ENCODE data around the gene WWC1.

The WWC1 gene

DNA sequence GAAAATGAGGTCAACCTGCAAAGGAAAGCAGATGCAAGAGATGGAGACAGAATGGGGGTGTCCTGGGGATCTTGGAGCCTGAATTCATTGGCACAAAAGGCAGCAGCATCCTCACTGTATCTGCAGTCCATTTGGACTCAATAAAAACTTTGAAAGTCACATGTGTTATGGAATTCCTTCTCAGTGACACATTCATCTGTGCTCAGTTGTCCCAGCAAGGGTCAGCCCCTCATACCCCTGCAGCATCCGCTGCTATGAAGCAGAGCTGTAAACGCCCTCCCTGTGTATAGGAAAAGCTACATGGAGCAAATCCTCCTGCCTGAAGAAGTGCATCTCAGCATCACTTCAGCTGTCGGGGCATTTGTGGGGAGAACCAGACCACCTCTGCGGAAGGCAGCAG lies 180.3 kb downstream of the WWC1 start:
- Histone ChIP-seq H3K4me2 (ENCODE audit: low read length) (no peak overlapping the region), H3K23ac (ENCODE audit: low read length) (no peak overlapping the region), H2AK5ac (ENCODE audit: low read length) (peak overlapping the region; percentile 53), H3K36me3 (ENCODE audit: control insufficient read depth in 1 of 2, insufficient read depth in 2 of 2, low read length in 2 of 2) (peaks cover 15 to 23% of the 10 kb centered on the region in 2 experiments), H3K18ac (ENCODE audit: low read length) (no peak overlapping the region), H3K4me1 (ENCODE audit: control insufficient read depth in 1 of 2, insufficient read depth in 2 of 2, low read length in 2 of 2) (peaks cover 6 to 14% of the 10 kb centered on the region in 2 experiments), H4K8ac (ENCODE audit: low read depth, low read length) (no peak overlapping the region), H3K79me2 (ENCODE audit: control insufficient read depth, insufficient read depth, low read length, poor library complexity) (no peaks in the 10 kb centered on the region), H3K27me3 (ENCODE audit: insufficient read depth, low read length) (no peaks in the 10 kb centered on the region), H3K14ac (ENCODE audit: low read length) (no peak overlapping the region), H2BK120ac (ENCODE audit: insufficient read depth, low read length, poor library complexity) (no peak overlapping the region), H3K9me3 (ENCODE audit: insufficient read depth, low read depth, low read length) (no peaks in the 10 kb centered on the region), H2BK12ac (ENCODE audit: low read length) (peak overlapping the region; percentile 32), H3K79me1 (ENCODE audit: low read length) (peaks cover 2% of the 10 kb centered on the region), H4K12ac (ENCODE audit: low read depth, low read length) (no peak overlapping the region), H2BK5ac (ENCODE audit: low read depth, low read length, poor library complexity) (no peak overlapping the region), H3K4ac (ENCODE audit: low read depth, low read length) (no peak overlapping the region), H2AFZ (ENCODE audit: insufficient read depth, low read length, poor library complexity) (no peak overlapping the region), H3K4me3 (ENCODE audit: low read depth, low read length) (no peak overlapping the region), H4K91ac (ENCODE audit: low read depth, low read length) (peak overlapping the region; percentile 12), H3K27ac (ENCODE audit: low read depth, low read length) (no peak overlapping the region), H3K9ac (ENCODE audit: low read length) (no peak overlapping the region)
- DNase-seq, result no peak
- WGBS (ENCODE audit: extremely low coverage, insufficient coverage, insufficient read length), result no CpG with 5 or more reads among the region's 4 CpGs

DNA sequence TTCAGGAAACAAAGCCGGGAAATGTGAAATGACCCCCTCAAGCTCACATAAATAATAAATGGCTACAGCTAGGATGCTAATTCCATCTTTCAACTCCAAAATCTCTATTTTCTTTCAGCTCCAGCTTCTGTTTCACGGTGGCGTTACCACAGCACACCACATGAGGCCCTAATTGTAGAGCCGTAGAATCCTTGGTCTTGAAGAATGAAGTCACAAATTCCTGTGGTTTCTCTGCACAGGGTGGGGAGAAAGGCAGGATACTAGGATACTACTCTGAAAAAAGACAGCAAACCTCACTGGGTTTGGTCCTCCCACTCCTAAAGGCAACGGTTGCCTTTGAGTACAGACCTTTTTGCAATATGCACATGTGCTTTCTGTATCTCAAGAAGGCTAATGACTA lies 180.9 kb downstream of the WWC1 start:
- Histone ChIP-seq H3K4me2 (ENCODE audit: low read length) (peak overlapping the region; percentile 24), H3K79me1 (ENCODE audit: low read length) (peaks cover 2% of the 10 kb centered on the region), H2BK5ac (ENCODE audit: low read depth, low read length, poor library complexity) (no peak overlapping the region), H4K12ac (ENCODE audit: low read depth, low read length) (no peak overlapping the region), H4K8ac (ENCODE audit: low read depth, low read length) (no peak overlapping the region), H3K27ac (ENCODE audit: low read depth, low read length) (no peak overlapping the region), H3K79me2 (ENCODE audit: control insufficient read depth, insufficient read depth, low read length, poor library complexity) (no peaks in the 10 kb centered on the region), H3K4me3 (ENCODE audit: low read depth, low read length) (no peak overlapping the region), H3K36me3 (ENCODE audit: control insufficient read depth in 1 of 2, insufficient read depth in 2 of 2, low read length in 2 of 2) (peaks cover 15 to 23% of the 10 kb centered on the region in 2 experiments), H3K23ac (ENCODE audit: low read length) (no peak overlapping the region), H2AFZ (ENCODE audit: insufficient read depth, low read length, poor library complexity) (no peak overlapping the region), H3K4ac (ENCODE audit: low read depth, low read length) (no peak overlapping the region), H3K9ac (ENCODE audit: low read length) (no peak overlapping the region), H3K4me1 (ENCODE audit: control insufficient read depth in 1 of 2, insufficient read depth in 2 of 2, low read length in 2 of 2) (peaks cover 6 to 18% of the 10 kb centered on the region in 2 experiments), H2AK5ac (ENCODE audit: low read length) (no peak overlapping the region), H3K9me3 (ENCODE audit: insufficient read depth, low read depth, low read length) (no peaks in the 10 kb centered on the region), H3K14ac (ENCODE audit: low read length) (no peak overlapping the region), H2BK120ac (ENCODE audit: insufficient read depth, low read length, poor library complexity) (no peak overlapping the region), H2BK12ac (ENCODE audit: low read length) (no peak overlapping the region), H3K18ac (ENCODE audit: low read length) (no peak overlapping the region), H3K27me3 (ENCODE audit: insufficient read depth, low read length) (no peaks in the 10 kb centered on the region), H4K91ac (ENCODE audit: low read depth, low read length) (no peak overlapping the region)
- DNase-seq, result peak; percentile 27 to 70
- WGBS (ENCODE audit: extremely low coverage, insufficient coverage, insufficient read length), result no CpG with 5 or more reads among the region's 5 CpGs

DNA sequence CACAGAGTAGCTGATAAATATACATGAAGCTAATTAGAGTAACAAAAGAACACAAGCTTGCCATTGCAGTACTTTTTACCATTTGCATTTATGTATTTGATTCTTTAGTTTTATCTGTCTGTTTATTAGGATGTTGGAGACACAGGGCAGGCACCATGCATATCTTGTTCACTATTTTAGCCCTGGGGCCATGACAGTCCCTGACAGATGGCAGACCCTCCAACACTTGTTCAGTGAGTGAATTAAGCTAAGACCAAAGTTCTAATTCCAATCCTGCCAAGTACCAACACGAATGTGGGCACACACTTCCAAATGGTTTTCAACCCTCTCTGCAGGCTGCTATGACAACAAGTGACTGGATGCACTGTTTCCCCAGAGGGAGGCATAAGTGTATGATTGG lies 182.9 kb downstream of the WWC1 start:
- no peak overlapping the region for H3K18ac ChIP-seq (ENCODE audit: low read length)
- peaks cover 5 to 14% of the 10 kb centered on the region in 2 experiments for H3K36me3 ChIP-seq (ENCODE audit: control insufficient read depth in 1 of 2, insufficient read depth in 2 of 2, low read length in 2 of 2)
- H2AK5ac ChIP-seq (ENCODE audit: low read length), result no peak overlapping the region
- no peak overlapping the region for H2BK5ac ChIP-seq (ENCODE audit: low read depth, low read length, poor library complexity)
- H3K9ac ChIP-seq (ENCODE audit: low read length), result no peak overlapping the region
- no peak overlapping the region for H2BK120ac ChIP-seq (ENCODE audit: insufficient read depth, low read length, poor library complexity)
- H3K79me1 ChIP-seq (ENCODE audit: low read length), result peaks cover 2% of the 10 kb centered on the region
- H4K91ac ChIP-seq (ENCODE audit: low read depth, low read length), result no peak overlapping the region
- H3K4me1 ChIP-seq (ENCODE audit: control insufficient read depth in 1 of 2, insufficient read depth in 2 of 2, low read length in 2 of 2), result peaks cover 6 to 18% of the 10 kb centered on the region in 2 experiments
- H4K12ac ChIP-seq (ENCODE audit: low read depth, low read length), result no peak overlapping the region
- no CpG with 5 or more reads among the region's 1 CpG for WGBS (ENCODE audit: extremely low coverage, insufficient coverage, insufficient read length)
- H3K9me3 ChIP-seq (ENCODE audit: insufficient read depth, low read depth, low read length), result no peaks in the 10 kb centered on the region
- H3K23ac ChIP-seq (ENCODE audit: low read length), result no peak overlapping the region
- no peak overlapping the region for H3K14ac ChIP-seq (ENCODE audit: low read length)
- H3K4me3 ChIP-seq (ENCODE audit: low read depth, low read length), result no peak overlapping the region
- H2AFZ ChIP-seq (ENCODE audit: insufficient read depth, low read length, poor library complexity), result no peak overlapping the region
- H3K4ac ChIP-seq (ENCODE audit: low read depth, low read length), result no peak overlapping the region
- H4K8ac ChIP-seq (ENCODE audit: low read depth, low read length), result no peak overlapping the region
- no peak overlapping the region for H3K4me2 ChIP-seq (ENCODE audit: low read length)
- H2BK12ac ChIP-seq (ENCODE audit: low read length), result no peak overlapping the region
- DNase-seq, result no peak
- no peaks in the 10 kb centered on the region for H3K27me3 ChIP-seq (ENCODE audit: insufficient read depth, low read length)
- H3K79me2 ChIP-seq (ENCODE audit: control insufficient read depth, insufficient read depth, low read length, poor library complexity), result no peaks in the 10 kb centered on the region
- H3K27ac ChIP-seq (ENCODE audit: low read depth, low read length), result no peak overlapping the region

DNA sequence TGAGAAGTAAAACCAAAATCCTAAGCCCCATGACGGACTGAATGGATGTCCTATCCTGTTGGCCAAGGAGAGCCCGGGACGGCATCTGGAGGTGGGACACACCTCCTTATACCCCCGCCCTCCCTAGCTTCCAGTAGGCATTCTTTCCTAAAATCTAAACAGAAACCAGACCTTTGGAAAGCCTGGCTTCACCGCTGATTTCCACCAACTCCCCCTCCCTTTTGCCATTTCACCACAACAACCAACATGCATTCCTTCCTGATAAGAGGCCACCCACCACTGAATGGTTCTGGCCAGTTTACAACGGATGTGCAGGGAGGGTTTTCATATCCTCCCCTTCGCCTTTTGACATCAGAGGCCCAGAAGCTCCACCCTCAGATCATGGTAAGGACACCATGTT lies 185.6 kb downstream of the WWC1 start:
- H2AFZ ChIP-seq (ENCODE audit: insufficient read depth, low read length, poor library complexity), result no peak overlapping the region
- H3K4ac ChIP-seq (ENCODE audit: low read depth, low read length), result no peak overlapping the region
- no peak overlapping the region for H4K91ac ChIP-seq (ENCODE audit: low read depth, low read length)
- H3K36me3 ChIP-seq (ENCODE audit: control insufficient read depth in 1 of 2, insufficient read depth in 2 of 2, low read length in 2 of 2), result no peaks in the 10 kb centered on the region
- H3K14ac ChIP-seq (ENCODE audit: low read length), result no peak overlapping the region
- H2BK120ac ChIP-seq (ENCODE audit: insufficient read depth, low read length, poor library complexity), result no peak overlapping the region
- H2BK5ac ChIP-seq (ENCODE audit: low read depth, low read length, poor library complexity), result no peak overlapping the region
- H3K79me1 ChIP-seq (ENCODE audit: low read length), result peaks cover 2% of the 10 kb centered on the region
- no peak overlapping the region for H3K27ac ChIP-seq (ENCODE audit: low read depth, low read length)
- H2BK12ac ChIP-seq (ENCODE audit: low read length), result no peak overlapping the region
- no peaks in the 10 kb centered on the region for H3K79me2 ChIP-seq (ENCODE audit: control insufficient read depth, insufficient read depth, low read length, poor library complexity)
- H3K18ac ChIP-seq (ENCODE audit: low read length), result no peak overlapping the region
- H3K4me2 ChIP-seq (ENCODE audit: low read length), result no peak overlapping the region
- WGBS (ENCODE audit: extremely low coverage, insufficient coverage, insufficient read length), result no CpG with 5 or more reads among the region's 7 CpGs
- H3K9ac ChIP-seq (ENCODE audit: low read length), result no peak overlapping the region
- H3K23ac ChIP-seq (ENCODE audit: low read length), result no peak overlapping the region
- no peaks in the 10 kb centered on the region for H3K27me3 ChIP-seq (ENCODE audit: insufficient read depth, low read length)
- no peak overlapping the region for H2AK5ac ChIP-seq (ENCODE audit: low read length)
- H4K12ac ChIP-seq (ENCODE audit: low read depth, low read length), result no peak overlapping the region
- peaks cover 2 to 14% of the 10 kb centered on the region in 2 experiments for H3K4me1 ChIP-seq (ENCODE audit: control insufficient read depth in 1 of 2, insufficient read depth in 2 of 2, low read length in 2 of 2)
- no peaks in the 10 kb centered on the region for H3K9me3 ChIP-seq (ENCODE audit: insufficient read depth, low read depth, low read length)
- H4K8ac ChIP-seq (ENCODE audit: low read depth, low read length), result no peak overlapping the region
- H3K4me3 ChIP-seq (ENCODE audit: low read depth, low read length), result no peak overlapping the region
- no peak for DNase-seq

All from trophoblast cell (in vitro differentiated cells and primary cell).